ENCODE data around the gene SYT9. TPM values are rescaled to one million over a fixed set of nuclear protein-coding genes. Genes with fewer than 3 reads are reported as not detected.

Gene SYT9
- total and polyA plus RNA-seq, 2 of the 8 experiments (the other 6 are each of a cell fraction or from before 2014, with no cell fraction given), result 1.5 to 2.9 TPM

DNA sequence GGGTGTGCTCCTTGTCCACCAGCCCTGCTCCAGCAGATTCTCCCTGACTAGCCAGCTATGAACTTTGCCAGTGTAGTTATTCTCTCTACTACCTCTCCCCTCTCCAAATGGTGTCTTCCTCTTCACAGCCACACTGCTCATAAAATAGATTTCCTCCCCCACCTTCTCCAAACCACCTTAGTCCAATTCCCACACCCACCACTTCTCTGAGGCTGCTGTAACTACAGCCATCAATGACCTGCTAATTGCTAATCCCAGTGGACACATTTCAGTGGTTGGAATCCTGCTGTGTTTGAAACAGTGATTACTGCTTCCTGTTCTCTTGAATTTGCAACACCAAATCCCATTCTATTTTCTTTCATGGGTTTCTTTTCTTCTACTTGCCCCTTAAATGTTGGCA, 23.4 kb downstream of the SYT9 start:
- TF ChIP-seq SUZ12 (IDR thresholded peaks at IDR 0.05; ENCODE audit: low read length) (no peak), ZNF274 (IDR thresholded peaks at IDR 0.05; ENCODE audit: borderline replicate concordance, extremely low read depth, low read length) (no peak), SIRT6 (IDR thresholded peaks at IDR 0.05; ENCODE audit: low read length) (no peak), EZH2 (IDR thresholded peaks at IDR 0.05; ENCODE audit: low read depth, low read length, severe bottlenecking) (no peak), CHD1 (IDR thresholded peaks at IDR 0.05; ENCODE audit: low read depth, low read length) (no peak), RAD21 (IDR thresholded peaks at IDR 0.05 in 1 of 2, conservative IDR thresholded peaks at IDR 0.05 in 1 of 2; ENCODE audit: low read depth in 2 of 2, low read length in 2 of 2) (no peak), CREB1 (IDR thresholded peaks at IDR 0.05) (no peak), KDM1A (IDR thresholded peaks at IDR 0.05; ENCODE audit: borderline replicate concordance, low read length) (no peak), EGR1 (IDR thresholded peaks at IDR 0.05; ENCODE audit: borderline replicate concordance, low read depth, low read length) (no peak), BACH1 (IDR thresholded peaks at IDR 0.05; ENCODE audit: low read length) (no peak)
- TF ChIP-seq, protein P1, sequence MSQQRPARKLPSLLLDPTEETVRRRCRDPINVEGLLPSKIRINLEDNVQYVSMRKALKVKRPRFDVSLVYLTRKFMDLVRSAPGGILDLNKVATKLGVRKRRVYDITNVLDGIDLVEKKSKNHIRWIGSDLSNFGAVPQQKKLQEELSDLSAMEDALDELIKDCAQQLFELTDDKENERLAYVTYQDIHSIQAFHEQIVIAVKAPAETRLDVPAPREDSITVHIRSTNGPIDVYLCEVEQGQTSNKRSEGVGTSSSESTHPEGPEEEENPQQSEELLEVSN (IDR thresholded peaks at IDR 0.05), result no peak

More for the DNA sequence above, 23.4 kb downstream of the SYT9 start:
- ChIA-PET CTCF (ENCODE audit: partially characterized antibody) (interaction anchor here (1.0 to 1.1 kb wide), 2 partner anchors 9 to 18 kb away, joined by 4 read pairs; no protein-coding TSS in a partner anchor), POLR2A (ENCODE audit: partially characterized antibody) (no interaction called here)
- H3K9me3 ChIP-seq (ENCODE audit: insufficient read depth in 2 of 2, low read depth in 1 of 2, low read length in 1 of 2), result no peaks in the 10 kb centered on the region
- no peak overlapping the region for H3K56ac ChIP-seq (replicated peaks; ENCODE audit: insufficient read length, low read depth, low read length)
- H4K20me1 ChIP-seq (replicated peaks in 1 of 2; ENCODE audit: control insufficient read depth in 1 of 2, insufficient read depth in 2 of 2, low read length in 2 of 2), result no peaks in the 10 kb centered on the region
- no peak overlapping the region for H2BK15ac ChIP-seq (ENCODE audit: low read length)
- H2AK5ac ChIP-seq (ENCODE audit: low read depth, low read length), result no peak overlapping the region
- H3K14ac ChIP-seq (ENCODE audit: insufficient read length), result no peak overlapping the region
- no peak overlapping the region for H3K4me2 ChIP-seq (ENCODE audit: insufficient read depth in 1 of 2, low read depth in 2 of 2, low read length in 2 of 2)
- no peak overlapping the region for H4K91ac ChIP-seq (replicated peaks; ENCODE audit: insufficient read length, low read length)
- H2BK120ac ChIP-seq (replicated peaks; ENCODE audit: low read depth, low read length), result no peak overlapping the region
- H2AFZ ChIP-seq (ENCODE audit: low read length), result no peak overlapping the region
- no peak overlapping the region for H4K5ac ChIP-seq (ENCODE audit: insufficient read length, low read depth, low read length)
- no peak overlapping the region for H3K4ac ChIP-seq (replicated peaks; ENCODE audit: insufficient read length, low read depth, low read length)
- no peak for FAIRE-seq
- H3K9ac ChIP-seq (replicated peaks in 1 of 4; ENCODE audit: extremely low read depth in 1 of 4, low read depth in 3 of 4, low read length in 3 of 4), result no peak overlapping the region
- no peak overlapping the region for H3K23ac ChIP-seq (ENCODE audit: insufficient read length)
- no peak overlapping the region for H2BK5ac ChIP-seq (ENCODE audit: low read depth, low read length)
- no peaks in the 10 kb centered on the region for H3K4me1 ChIP-seq (replicated peaks in 1 of 4; ENCODE audit: control insufficient read depth in 3 of 4, insufficient read depth in 4 of 4, low read length in 3 of 4)
- H3K4me3 ChIP-seq (ENCODE audit: extremely low read depth in 1 of 4, insufficient read depth in 2 of 4, low read depth in 3 of 4, low read length in 4 of 4), result no peak overlapping the region
- H3K23me2 ChIP-seq (ENCODE audit: low read depth, low read length), result no peaks in the 10 kb centered on the region
- H2BK12ac ChIP-seq (ENCODE audit: low read depth, low read length), result no peak overlapping the region
- H3K27me3 ChIP-seq (replicated peaks in 1 of 4; ENCODE audit: control insufficient read depth in 3 of 4, extremely low read depth in 1 of 4, insufficient read depth in 3 of 4, low read length in 3 of 4), result no peaks in the 10 kb centered on the region
- no peak for DNase-seq (ENCODE audit: low read depth in 1 of 2, low spot score in 2 of 2)
- H2BK20ac ChIP-seq (ENCODE audit: low read length), result no peak overlapping the region
- H3K36me3 ChIP-seq (ENCODE audit: control insufficient read depth in 2 of 4, insufficient read depth in 4 of 4, low read length in 3 of 4), result no peaks in the 10 kb centered on the region
- no peaks in the 10 kb centered on the region for H3K79me2 ChIP-seq (ENCODE audit: control insufficient read depth in 1 of 2, insufficient read depth in 2 of 2, low read length in 2 of 2)
- H3K18ac ChIP-seq (ENCODE audit: extremely low read depth, low read length), result no peak overlapping the region
- H4K8ac ChIP-seq (ENCODE audit: extremely low read depth, insufficient read depth, low read length), result no peak overlapping the region
- H3K79me1 ChIP-seq (ENCODE audit: low read depth, low read length), result no peaks in the 10 kb centered on the region
- H3K27ac ChIP-seq (ENCODE audit: low read depth, low read length), result no peak overlapping the region

Measured in H1 (cell line).